H1 (cell line): ENCODE data around the gene SELPLG.

ENCODE experiments used
- CHD1 ChIP-seq: IDR thresholded peaks from 2 replicates; pipeline ENCODE4 v1.6.1; 2012; ENCODE audit warnings: low read depth, low read length, improper control_type of control experiment
- SP2 ChIP-seq: IDR thresholded peaks from 2 replicates; pipeline ENCODE4 v1.6.1; 2012; ENCODE audit warnings: mild to moderate bottlenecking, low read length, inconsistent platforms
- SRF ChIP-seq: IDR thresholded peaks from 2 replicates; pipeline ENCODE4 v1.6.1; 2011; ENCODE audit warnings: mild to moderate bottlenecking, low read depth, low read length, moderate library complexity
- TF ChIP-seq, protein P1 (sequence below), 3 experiments: IDR thresholded peaks; 1 replicate in 2 of 3; 2 replicates in 1 of 3; pipeline versions ENCODE4 v1.5.1 to v1.6.1; 2011; ENCODE audit warnings: low read length in 3 of 3, mild to moderate bottlenecking in 3 of 3, inconsistent platforms in 2 of 3, low read depth in 1 of 3, moderate library complexity in 1 of 3; ENCODE audit not compliant: insufficient read depth in 1 of 3; ENCODE audit errors: control extremely low read depth in 1 of 3

DNA sequence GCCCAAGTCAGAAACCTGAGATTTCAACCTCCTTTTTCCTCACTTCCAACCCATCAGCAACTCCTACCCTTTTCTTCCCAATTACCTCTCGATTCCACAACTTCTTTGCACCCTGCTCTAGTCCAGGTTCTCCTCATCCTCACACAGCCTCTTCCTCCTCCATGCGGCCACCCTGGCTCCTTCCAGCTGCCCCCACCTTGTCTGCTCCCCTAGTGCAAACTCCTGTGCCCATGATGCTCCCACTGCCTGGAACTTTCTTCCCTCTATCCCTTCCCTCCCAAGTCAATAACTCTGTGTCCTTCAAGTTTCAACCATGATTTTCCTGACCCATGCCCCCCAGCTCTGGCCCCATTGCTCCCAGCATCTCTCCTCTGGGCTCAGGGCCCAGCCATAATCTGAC lies 17.3 kb downstream of the SELPLG start:
- TF ChIP-seq CHD1 (no peak), SP2 (no peak), SRF (no peak)
- TF ChIP-seq, protein P1, sequence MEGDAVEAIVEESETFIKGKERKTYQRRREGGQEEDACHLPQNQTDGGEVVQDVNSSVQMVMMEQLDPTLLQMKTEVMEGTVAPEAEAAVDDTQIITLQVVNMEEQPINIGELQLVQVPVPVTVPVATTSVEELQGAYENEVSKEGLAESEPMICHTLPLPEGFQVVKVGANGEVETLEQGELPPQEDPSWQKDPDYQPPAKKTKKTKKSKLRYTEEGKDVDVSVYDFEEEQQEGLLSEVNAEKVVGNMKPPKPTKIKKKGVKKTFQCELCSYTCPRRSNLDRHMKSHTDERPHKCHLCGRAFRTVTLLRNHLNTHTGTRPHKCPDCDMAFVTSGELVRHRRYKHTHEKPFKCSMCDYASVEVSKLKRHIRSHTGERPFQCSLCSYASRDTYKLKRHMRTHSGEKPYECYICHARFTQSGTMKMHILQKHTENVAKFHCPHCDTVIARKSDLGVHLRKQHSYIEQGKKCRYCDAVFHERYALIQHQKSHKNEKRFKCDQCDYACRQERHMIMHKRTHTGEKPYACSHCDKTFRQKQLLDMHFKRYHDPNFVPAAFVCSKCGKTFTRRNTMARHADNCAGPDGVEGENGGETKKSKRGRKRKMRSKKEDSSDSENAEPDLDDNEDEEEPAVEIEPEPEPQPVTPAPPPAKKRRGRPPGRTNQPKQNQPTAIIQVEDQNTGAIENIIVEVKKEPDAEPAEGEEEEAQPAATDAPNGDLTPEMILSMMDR (IDR thresholded peaks at IDR 0.05; ENCODE audit: control extremely low read depth in 1 of 3, insufficient read depth in 1 of 3, low read depth in 1 of 3, low read length in 3 of 3), result no peak
